Glomerular visceral epithelial cell (primary cell): Measurements from ENCODE around the gene MDFI.

Experiments used
- DNase-seq: peaks from one replicate; pipeline ENCODE4 v3.0.0-alpha.2; 2016; ENCODE audit errors: extremely low spot score

MDFI gene

DNA sequence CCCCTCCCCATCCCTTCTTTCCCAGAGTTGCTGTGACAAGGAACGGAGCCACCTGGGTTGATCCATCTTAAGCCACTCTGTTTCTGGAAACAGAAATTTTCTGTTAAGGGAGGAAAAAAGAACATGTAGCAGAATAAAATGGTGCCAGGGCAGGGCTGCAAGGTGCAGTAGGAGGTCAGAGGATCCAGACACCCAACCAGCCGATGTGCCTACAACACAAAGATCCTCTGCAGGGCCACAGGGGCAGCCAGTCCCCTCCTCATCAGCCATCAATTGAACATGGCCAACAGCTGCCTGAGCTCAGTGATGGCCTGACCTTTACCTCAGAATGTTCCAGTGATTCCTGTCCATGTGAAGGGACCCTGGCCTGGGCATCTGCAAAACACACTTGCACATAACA is 11.9 kb downstream of the MDFI start:
- DNase-seq = no peak

GRCh38 chr6:41651246-41651961 is 13.1 kb downstream of the MDFI start:
- no peak for DNase-seq

- DNase-seq = no peak
Observed at GRCh38 chr6:41651962-41652657, 13.8 kb downstream of the MDFI start.

GRCh38 chr6:41652866-41653652 is 14.8 kb downstream of the MDFI start:
- no peak for DNase-seq

GRCh38 chr6:41653691-41654090 is 15.4 kb downstream of the MDFI start:
- DNase-seq = no peak

DNA sequence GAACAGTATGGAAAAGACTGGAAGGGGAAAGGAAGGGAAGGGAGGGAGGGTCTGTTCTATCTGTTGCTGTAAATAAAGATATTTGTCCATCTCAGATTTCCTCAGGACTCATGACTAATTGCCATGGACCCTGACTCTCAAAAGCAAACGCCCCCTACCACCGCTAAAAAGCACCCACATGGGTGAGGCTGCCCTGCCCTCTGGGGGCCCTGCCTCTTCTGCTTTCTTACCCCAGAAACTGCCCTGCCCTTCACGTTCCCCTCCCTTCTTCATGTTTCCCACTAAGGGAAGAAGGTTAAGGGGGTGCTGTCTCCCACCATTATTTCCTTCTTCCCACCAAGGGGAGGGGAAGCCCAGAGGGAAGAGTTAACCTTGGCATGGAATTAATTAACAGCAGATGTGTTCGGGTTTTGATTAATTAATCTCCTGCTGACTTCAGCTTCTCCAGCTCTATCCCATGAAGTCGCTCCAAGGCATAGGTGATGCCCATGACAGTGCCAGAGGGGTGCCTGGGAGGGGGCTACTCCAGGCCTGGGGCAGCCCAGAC is 16.0 kb downstream of the MDFI start:
- no peak for DNase-seq

DNA sequence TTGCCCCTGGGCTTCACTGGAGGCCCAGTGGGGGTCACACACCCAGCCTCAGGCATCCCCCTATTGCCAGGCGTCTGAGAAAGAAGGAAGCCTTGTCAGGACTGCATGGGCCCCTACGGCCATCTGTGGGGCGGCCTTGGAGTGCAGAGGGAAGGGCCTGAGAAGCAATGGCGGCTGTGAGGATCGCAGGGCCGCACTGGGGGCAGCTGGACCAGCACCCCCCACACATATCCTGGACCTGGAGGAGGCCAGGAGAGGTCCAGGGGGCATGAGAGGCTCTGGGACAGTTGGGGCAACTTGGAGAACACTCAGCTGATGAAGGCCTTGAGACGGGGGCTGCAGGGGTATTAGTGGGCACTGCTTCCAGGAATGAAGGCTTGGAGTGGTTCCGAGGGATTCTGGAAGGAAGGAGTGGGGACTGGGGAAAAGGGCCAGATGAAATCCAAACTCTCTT is 16.5 kb downstream of the MDFI start:
- DNase-seq = no peak

- DNase-seq = no peak
Observed at GRCh38 chr6:41655176-41655575, 16.9 kb downstream of the MDFI start.

DNA sequence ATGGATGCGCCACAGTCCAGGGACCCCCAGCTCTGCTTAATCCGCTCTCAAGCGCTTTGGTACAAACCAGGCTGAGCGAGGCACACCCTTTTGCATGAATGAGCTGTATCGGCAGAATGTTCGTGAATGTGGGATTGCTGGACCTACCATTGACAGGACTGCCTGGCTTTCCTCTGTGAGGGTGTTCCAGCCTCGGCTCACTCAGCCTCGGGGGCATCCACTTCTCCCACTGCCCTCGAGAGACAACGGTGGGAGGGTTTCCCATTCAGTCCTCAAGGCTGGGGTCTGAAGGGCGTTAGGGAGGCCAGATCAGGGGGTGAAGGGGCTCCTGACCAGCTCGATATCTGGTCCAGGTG is 17.4 kb downstream of the MDFI start:
- no peak for DNase-seq

DNA sequence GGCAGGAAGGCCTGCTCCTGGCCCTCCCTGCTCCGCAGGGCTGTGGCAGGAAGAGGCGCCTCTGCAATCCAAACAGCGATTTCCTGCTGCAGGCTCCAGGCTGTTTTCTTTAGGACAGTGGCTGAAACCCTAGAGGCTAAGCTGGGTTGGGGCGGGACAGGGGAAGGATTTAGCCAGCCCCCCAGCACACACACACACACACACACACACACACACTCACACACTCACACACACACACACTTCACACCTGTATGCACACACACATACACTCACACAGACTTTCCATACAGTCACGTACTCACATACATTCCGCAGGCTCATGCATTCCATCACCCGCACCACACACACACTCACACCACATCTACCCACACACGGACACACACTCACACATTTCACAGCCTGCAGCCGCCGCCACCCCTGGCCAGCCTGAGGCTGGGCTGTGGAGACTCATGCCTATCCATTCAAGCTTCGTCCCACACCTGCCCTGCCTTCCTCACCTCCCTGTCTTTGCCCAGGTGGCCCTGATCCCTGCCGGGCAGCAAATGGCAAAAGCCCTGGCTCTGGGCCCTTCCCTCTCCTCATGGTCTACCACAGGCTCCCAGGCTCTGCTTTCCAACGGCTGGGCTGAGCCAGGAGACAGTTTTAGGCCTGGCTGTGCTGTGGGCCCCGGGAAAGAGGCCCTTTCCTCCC is 17.9 kb downstream of the MDFI start:
- no peak for DNase-seq

DNA sequence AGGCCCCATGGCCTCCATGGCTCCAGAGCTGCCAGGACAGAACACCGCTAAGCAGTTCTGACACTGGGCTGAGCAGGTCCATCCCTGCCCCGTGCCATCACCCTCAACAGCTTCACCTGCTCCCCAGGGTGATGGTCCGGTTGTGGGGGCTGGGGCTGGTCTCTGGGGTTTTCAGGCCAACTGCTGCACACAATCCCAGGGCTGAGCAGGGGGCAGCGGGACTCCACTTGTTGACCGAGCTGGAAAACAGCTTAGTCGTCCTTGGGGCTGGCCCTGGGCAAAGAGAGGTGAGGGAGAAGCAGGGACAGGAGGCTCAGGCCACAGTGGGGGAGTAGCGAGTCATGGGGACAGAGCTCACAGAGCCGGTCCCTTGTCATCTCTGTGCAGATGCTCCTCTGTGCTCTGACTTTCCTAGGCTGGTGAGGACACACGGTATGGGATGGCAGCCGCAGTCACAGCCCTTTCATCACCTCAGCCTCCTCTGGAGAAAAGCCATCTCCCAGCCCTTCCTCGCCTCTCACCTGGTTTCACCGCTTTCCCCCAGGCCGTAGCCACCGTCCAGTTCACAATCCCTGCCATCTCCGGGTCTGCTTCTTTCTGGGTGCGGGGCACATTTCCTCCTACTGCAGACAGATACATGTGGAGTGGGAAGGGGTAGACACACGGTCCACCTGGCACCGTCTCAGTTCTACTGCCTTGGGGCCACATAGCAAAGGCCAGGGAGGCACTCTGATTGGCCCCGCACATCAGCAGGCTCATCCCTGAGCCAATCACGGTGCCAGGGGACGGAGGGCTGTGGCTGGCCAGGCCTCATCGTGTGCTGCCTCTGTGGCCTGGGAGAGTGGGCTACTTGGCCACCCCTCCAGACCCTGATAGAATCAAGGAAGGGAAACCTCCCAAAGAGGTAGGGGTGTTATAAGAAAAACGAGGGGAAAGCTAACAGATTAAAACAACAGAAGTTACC is 19.1 kb downstream of the MDFI start:
- DNase-seq = no peak

- no peak for DNase-seq
Observed at GRCh38 chr6:41658636-41659035, 20.4 kb downstream of the MDFI start.

DNA sequence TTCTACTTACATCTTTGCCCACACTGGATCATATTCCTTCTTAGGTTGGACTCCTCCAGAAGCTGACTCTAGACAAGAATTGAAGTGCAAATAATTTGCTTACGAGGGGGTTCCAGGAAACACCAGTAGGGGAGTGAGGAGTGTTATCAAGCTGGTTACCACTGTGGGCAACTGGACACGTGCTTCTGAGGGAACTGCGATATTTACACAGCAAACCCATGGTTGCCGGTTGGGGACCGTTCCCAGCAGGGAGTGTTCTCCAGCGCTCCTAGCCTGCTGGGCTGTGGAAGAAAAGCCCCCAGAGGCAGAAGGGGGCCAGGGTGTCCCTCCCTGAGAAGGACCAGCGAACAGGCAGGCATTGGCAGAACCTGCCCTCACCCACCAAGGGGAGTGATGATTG is 21.7 kb downstream of the MDFI start:
- no peak for DNase-seq

GRCh38 chr6:41663568-41663967 is 25.3 kb downstream of the MDFI start:
- no peak for DNase-seq

DNA sequence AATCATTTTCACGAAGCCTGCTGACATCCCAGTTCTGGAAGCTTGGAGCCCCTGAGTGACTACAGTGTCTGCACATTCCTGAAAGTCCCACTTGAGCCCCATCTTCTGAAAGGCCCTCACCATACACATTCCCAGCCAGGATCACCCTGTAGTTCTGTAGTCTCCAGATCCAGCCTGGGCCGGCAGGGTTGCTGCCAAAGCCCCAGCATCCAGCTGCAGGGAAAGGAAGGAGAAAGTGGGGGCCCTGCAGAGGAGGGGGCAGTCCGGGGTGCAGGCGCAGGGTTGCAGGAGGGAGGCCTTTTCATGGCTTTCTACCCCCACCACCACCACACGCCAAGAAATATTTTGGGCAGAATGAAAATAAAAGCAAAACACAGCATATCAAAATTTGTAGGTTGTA is 26.0 kb downstream of the MDFI start:
- DNase-seq = no peak

- DNase-seq = no peak
Observed at GRCh38 chr6:41667195-41667594, 28.9 kb downstream of the MDFI start.

DNA sequence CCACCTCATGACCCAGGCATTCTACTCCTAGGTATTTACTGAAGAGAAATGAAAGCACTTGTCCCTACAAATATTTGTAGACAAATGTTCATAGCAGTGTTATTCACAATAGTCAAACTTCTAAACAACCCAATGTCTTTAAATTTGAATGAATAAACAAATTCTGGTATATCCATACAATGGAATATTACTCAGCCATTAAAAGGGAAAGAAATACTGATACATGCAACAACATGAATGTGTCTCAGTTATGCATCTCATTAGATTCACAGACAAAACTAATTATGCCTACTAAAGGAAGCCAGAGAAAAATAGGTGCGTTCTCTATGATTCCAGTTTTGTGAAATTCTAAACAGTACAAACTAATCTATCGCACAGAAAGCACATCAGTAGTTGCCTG is 30.7 kb downstream of the MDFI start:
- DNase-seq = no peak

DNA sequence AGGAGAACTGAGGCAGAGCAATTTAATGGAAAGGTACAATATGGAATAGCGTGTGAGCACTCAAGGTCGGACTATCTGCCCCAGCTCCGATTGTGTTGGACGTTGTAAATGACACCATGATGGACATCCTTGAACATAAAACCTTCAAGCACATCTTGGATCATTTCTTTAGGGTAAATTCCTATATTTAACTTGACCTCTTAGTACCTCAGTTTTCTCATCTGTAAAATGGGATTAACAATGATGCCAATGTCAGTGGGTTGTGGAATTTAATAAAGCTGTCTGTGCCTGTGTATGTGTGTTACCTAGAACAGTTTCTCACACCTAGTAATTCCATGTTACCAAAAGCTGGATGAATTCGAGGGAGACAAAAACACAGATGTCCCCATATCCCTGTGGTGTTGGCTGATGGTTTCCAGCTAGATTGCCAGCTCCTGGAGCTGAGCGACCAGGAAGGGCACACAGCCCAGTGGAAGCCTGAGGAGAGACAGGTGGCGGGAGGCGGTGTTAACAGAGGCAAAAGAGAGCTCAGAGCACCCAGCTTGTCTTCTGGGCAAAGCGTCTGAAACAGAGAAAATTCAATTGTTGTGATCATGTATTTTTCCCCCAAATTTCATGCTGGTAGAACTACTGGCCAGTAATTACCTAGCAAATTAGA is 32.6 kb downstream of the MDFI start:
- DNase-seq = no peak

DNA sequence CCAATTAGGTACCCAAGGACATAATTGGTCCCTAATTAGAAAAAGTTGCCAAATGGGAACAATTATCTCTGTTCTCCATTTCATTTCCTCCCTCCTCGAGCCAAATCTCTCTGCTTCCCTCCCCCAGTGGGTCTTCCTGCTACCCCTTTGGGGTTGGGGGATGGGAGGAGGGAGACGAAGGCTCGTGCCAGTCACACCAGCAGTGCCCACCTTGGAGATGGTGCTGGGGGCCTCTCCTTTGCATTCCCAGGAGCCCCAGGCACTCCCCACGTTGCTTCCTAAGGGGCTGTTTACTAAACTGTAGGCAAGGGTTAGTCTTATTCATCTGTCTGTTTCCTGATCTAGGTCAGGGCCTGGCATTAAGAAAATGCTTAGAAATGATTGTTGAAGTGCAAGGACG is 33.1 kb downstream of the MDFI start:
- DNase-seq = no peak

- no peak for DNase-seq
Observed at GRCh38 chr6:41672016-41672415, 33.7 kb downstream of the MDFI start.
